Fibroblast of villous mesenchyme (primary cell): ENCODE measurements around the gene KIAA1958. TPM values are rescaled to one million over a fixed set of nuclear protein-coding genes. Genes with fewer than 3 reads are reported as not detected.

Source experiments
- DNase-seq: peaks from one replicate; pipeline ENCODE4 v3.0.0-alpha.2; 2010; ENCODE audit warnings: low read depth
- H3K4me3 ChIP-seq: 2 replicates; pipeline ENCODE4 v1.5.1; 2011; ENCODE audit warnings: low read depth, mild to moderate bottlenecking, low read length
- total RNA-seq: library from RNA; depleted of rRNA; stranded (reverse); fragments of >200 nt; gene quantifications from 2 replicates; pipeline ENCODE4 v1.2.3, GENCODE V29; 2012
- TF ChIP-seq, protein P1 (sequence below): IDR thresholded peaks from 2 replicates; pipeline ENCODE4 v1.5.1; 2012; ENCODE audit warnings: low read depth, mild to moderate bottlenecking, low read length; ENCODE audit not compliant: insufficient read depth

The KIAA1958 gene
- total RNA-seq, 1 donor: 1.7 TPM

GRCh38 chr9:112550531-112550930, 63.9 kb downstream of the KIAA1958 start:
- DNase-seq: no peak
- TF ChIP-seq, protein P1, sequence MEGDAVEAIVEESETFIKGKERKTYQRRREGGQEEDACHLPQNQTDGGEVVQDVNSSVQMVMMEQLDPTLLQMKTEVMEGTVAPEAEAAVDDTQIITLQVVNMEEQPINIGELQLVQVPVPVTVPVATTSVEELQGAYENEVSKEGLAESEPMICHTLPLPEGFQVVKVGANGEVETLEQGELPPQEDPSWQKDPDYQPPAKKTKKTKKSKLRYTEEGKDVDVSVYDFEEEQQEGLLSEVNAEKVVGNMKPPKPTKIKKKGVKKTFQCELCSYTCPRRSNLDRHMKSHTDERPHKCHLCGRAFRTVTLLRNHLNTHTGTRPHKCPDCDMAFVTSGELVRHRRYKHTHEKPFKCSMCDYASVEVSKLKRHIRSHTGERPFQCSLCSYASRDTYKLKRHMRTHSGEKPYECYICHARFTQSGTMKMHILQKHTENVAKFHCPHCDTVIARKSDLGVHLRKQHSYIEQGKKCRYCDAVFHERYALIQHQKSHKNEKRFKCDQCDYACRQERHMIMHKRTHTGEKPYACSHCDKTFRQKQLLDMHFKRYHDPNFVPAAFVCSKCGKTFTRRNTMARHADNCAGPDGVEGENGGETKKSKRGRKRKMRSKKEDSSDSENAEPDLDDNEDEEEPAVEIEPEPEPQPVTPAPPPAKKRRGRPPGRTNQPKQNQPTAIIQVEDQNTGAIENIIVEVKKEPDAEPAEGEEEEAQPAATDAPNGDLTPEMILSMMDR: no peak
- no peak overlapping the region for H3K4me3 ChIP-seq

DNA sequence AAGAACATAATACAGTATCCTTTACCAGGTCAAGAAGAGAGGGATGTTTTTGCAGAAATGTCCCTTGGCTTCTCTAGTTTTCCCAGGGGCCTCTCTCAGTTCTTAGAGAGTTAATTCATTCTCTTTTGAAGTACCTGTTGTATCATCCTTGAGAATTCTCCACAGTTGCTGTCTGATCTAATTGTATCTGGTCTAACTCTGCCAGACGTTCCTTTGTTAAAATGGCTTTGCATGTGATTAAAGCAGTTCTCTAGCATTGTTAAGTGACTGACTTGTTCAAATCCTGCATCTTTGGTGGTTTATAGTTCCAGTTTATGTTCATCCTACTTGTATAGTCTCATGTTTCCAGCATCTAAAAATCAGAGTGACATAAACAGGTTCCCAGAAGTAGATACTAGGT, 65.0 kb downstream of the KIAA1958 start:
- no peak overlapping the region for H3K4me3 ChIP-seq
- TF ChIP-seq, protein P1: no peak
- no peak for DNase-seq

GRCh38 chr9:112552229-112553056, 65.8 kb downstream of the KIAA1958 start:
- DNase-seq: no peak
- TF ChIP-seq, protein P1: no peak
- no peak overlapping the region for H3K4me3 ChIP-seq

- H3K4me3 ChIP-seq: no peak overlapping the region
- TF ChIP-seq, protein P1: no peak
- no peak for DNase-seq
Measured at GRCh38 chr9:112553256-112553826, 66.7 kb downstream of the KIAA1958 start.

DNA sequence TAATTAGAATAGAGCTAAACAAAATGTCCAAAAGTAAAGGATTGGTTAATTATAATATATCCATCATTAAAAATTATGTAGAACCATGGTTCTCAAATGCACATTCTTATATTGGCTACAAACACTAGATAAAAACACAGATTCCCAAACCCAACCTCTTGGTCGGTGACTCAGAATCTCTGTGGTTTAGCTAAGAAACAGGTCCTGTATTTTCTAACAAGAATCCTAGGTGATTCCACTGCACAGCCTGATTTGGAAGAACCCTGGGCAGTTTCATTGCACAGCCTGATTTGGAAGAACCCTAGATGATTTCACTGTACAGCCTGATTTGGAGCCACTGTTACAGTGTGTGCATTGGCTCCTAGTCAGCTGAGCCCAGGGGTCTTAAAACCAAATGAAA, 67.9 kb downstream of the KIAA1958 start:
- no peak for DNase-seq
- no peak overlapping the region for H3K4me3 ChIP-seq
- TF ChIP-seq, protein P1: no peak

GRCh38 chr9:112555101-112555643, 68.5 kb downstream of the KIAA1958 start:
- DNase-seq: no peak
- TF ChIP-seq, protein P1: no peak
- no peak overlapping the region for H3K4me3 ChIP-seq
